ENCODE measurements around the gene ZCCHC24.
"Not testable (repeated sequence)": the region's sequence is repeated elsewhere in the genome, so short reads cannot be mapped to it uniquely, and the experiment has no call there.

Gene ZCCHC24

GRCh38 chr10:79472449-79472848 is 27.0 kb upstream of the ZCCHC24 start:
- no peak for DNase-seq (ENCODE audit: low read depth)

- DNase-seq (ENCODE audit: low read depth) = no peak
Measured at GRCh38 chr10:79471776-79472175, 26.4 kb upstream of the ZCCHC24 start.

GRCh38 chr10:79470096-79470495 is 24.7 kb upstream of the ZCCHC24 start:
- no peak for DNase-seq (ENCODE audit: low read depth)

GRCh38 chr10:79468841-79469585 is 23.6 kb upstream of the ZCCHC24 start:
- no peak for DNase-seq (ENCODE audit: low read depth)

- DNase-seq (ENCODE audit: low read depth) = no peak
Measured at GRCh38 chr10:79468015-79468560, 22.7 kb upstream of the ZCCHC24 start.

- DNase-seq (ENCODE audit: low read depth) = no peak
Measured at GRCh38 chr10:79465341-79465740, 19.9 kb upstream of the ZCCHC24 start.

- no peak for DNase-seq (ENCODE audit: low read depth)
Measured at GRCh38 chr10:79463578-79464496, 18.4 kb upstream of the ZCCHC24 start.

- no peak for DNase-seq (ENCODE audit: low read depth)
Measured at GRCh38 chr10:79460687-79461086, 15.3 kb upstream of the ZCCHC24 start.

GRCh38 chr10:79459243-79459642 is 13.8 kb upstream of the ZCCHC24 start:
- DNase-seq (ENCODE audit: low read depth) = no peak

- DNase-seq (ENCODE audit: low read depth) = no peak
Measured at GRCh38 chr10:79458483-79458882, 13.1 kb upstream of the ZCCHC24 start.

GRCh38 chr10:79457256-79457785 is 11.9 kb upstream of the ZCCHC24 start:
- DNase-seq (ENCODE audit: low read depth) = no peak

- DNase-seq (ENCODE audit: low read depth) = no peak
Measured at GRCh38 chr10:79454259-79454658, 8.8 kb upstream of the ZCCHC24 start.

GRCh38 chr10:79453392-79453791 is 8.0 kb upstream of the ZCCHC24 start:
- DNase-seq (ENCODE audit: low read depth) = no peak

GRCh38 chr10:79452174-79452611 is 6.8 kb upstream of the ZCCHC24 start:
- no peak for DNase-seq (ENCODE audit: low read depth)

- DNase-seq (ENCODE audit: low read depth) = no peak
Measured at GRCh38 chr10:79451046-79451699, 5.7 kb upstream of the ZCCHC24 start.

- no peak for DNase-seq (ENCODE audit: low read depth)
Measured at GRCh38 chr10:79449181-79450146, 4.0 kb upstream of the ZCCHC24 start.

- DNase-seq (ENCODE audit: low read depth) = no peak
Measured at GRCh38 chr10:79448732-79449049, 3.3 kb upstream of the ZCCHC24 start.

GRCh38 chr10:79447911-79448731 is 2.7 kb upstream of the ZCCHC24 start:
- DNase-seq (ENCODE audit: low read depth) = no peak

- DNase-seq (ENCODE audit: low read depth) = not testable (repeated sequence)
Measured at GRCh38 chr10:79447249-79447648, 1.8 kb upstream of the ZCCHC24 start.

GRCh38 chr10:79446758-79447084 is 1.3 kb upstream of the ZCCHC24 start:
- no peak for DNase-seq (ENCODE audit: low read depth)

Data from stimulated activated CD8-positive, alpha-beta memory T cell treated with anti-CD3 and anti-CD28 coated beads, Interleukin-15, amount 100 ng/mL, for 1 hour (primary cell).